HEK293 (cell line): ENCODE data around the gene CMPK1.
A peak's percentile ranks its signal among the peaks of the same experiment; 100 is the strongest.

Experiments
- CTCF ChIA-PET: fragments of 350-600 bp; formaldehyde crosslinking; extraction: SDS; loops from one replicate; lab custom pipeline; 2021; ENCODE audit warnings: antibody characterized with exemption; lab: Yijun Ruan, JAX
- POLR2A ChIA-PET: fragments of 300-600 bp; formaldehyde crosslinking; extraction: SDS; loops from one replicate; lab custom pipeline; 2020; ENCODE audit warnings: antibody characterized with exemption, inconsistent platforms; lab: Yijun Ruan, JAX
- H3K27ac ChIP-seq: fragments of 200-500 bp; sonication (Bioruptor generic); 2 replicates; pipeline ENCODE4 v1.5.1; 2014; ENCODE audit warnings: low read depth, low read length, control low read depth, inconsistent platforms; ENCODE audit errors: extremely low read depth
- H3K36me3 ChIP-seq, 2 experiments: fragments of 200-500 bp in 1 of 2; sonication (Bioruptor generic) in 1 of 2; 1 replicate in 1 of 2; 2 replicates in 1 of 2; pipeline ENCODE4 v1.5.1; 2014 to 2017; ENCODE audit warnings: inconsistent platforms in 2 of 2, low read length in 2 of 2; ENCODE audit not compliant: control insufficient read depth in 2 of 2, insufficient read depth in 1 of 2
- H3K4me1 ChIP-seq: fragments of 200-500 bp; sonication (Bioruptor generic); 2 replicates; pipeline ENCODE4 v1.5.1; 2014; ENCODE audit warnings: mild to moderate bottlenecking, low read length, inconsistent platforms; ENCODE audit not compliant: control insufficient read depth, insufficient read depth
- H3K4me3 ChIP-seq: 2 replicates; pipeline ENCODE4 v1.5.1; 2011; ENCODE audit warnings: low read depth, mild to moderate bottlenecking, control low read depth, low read length, moderate library complexity
- H3K9me3 ChIP-seq: fragments of 200-500 bp; sonication (Bioruptor generic); 2 replicates; pipeline ENCODE4 v1.5.1; 2014; ENCODE audit warnings: low read depth, low read length, inconsistent platforms; ENCODE audit not compliant: control insufficient read depth, insufficient read depth
- BCL6B ChIP-seq: fragments of 450-650 bp; formaldehyde crosslinking; IDR thresholded peaks from 2 replicates; pipeline ENCODE4 v1.5.1; 2017; ENCODE audit warnings: missing biosample characterization, missing genetic modification characterization
- GFI1B ChIP-seq: fragments of 450-650 bp; formaldehyde crosslinking; IDR thresholded peaks from 2 replicates; pipeline ENCODE4 v1.5.1; 2016; ENCODE audit warnings: missing biosample characterization, missing genetic modification characterization
- KLF1 ChIP-seq: fragments of 450-650 bp; formaldehyde crosslinking; IDR thresholded peaks from 2 replicates; pipeline ENCODE4 v1.5.1; 2016; ENCODE audit warnings: missing biosample characterization, missing genetic modification characterization
- PATZ1 ChIP-seq: fragments of 450-650 bp; formaldehyde crosslinking; IDR thresholded peaks from 2 replicates; pipeline ENCODE4 v1.5.1; 2016; ENCODE audit warnings: missing biosample characterization, missing genetic modification characterization
- PRDM1 ChIP-seq: fragments of 450-650 bp; formaldehyde crosslinking; IDR thresholded peaks from 2 replicates; pipeline ENCODE4; 2016; ENCODE audit warnings: missing biosample characterization, missing genetic modification characterization
- PRDM10 ChIP-seq: fragments of 450-650 bp; formaldehyde crosslinking; IDR thresholded peaks from 2 replicates; pipeline ENCODE4 v1.5.1; 2016; ENCODE audit warnings: missing biosample characterization, missing genetic modification characterization
- SP7 ChIP-seq: fragments of 450-650 bp; formaldehyde crosslinking; IDR thresholded peaks from 2 replicates; pipeline ENCODE4 v1.5.1; 2016; ENCODE audit warnings: missing biosample characterization, missing genetic modification characterization
- TCF7L2 ChIP-seq: IDR thresholded peaks from 2 replicates; pipeline ENCODE4 v1.6.1; 2011; ENCODE audit warnings: low read depth, mild to moderate bottlenecking, inconsistent platforms, low read length, moderate library complexity, borderline replicate concordance
- ZBTB10 ChIP-seq: fragments of 450-650 bp; formaldehyde crosslinking; IDR thresholded peaks from 2 replicates; pipeline ENCODE4 v1.5.1; 2016; ENCODE audit warnings: missing biosample characterization, missing genetic modification characterization
- ZBTB17 ChIP-seq: fragments of 450-650 bp; formaldehyde crosslinking; IDR thresholded peaks from 2 replicates; pipeline ENCODE4 v1.5.1; 2016; ENCODE audit warnings: missing biosample characterization, missing genetic modification characterization
- ZBTB44 ChIP-seq: fragments of 450-650 bp; IDR thresholded peaks from 2 replicates; pipeline ENCODE4 v1.5.1; 2018; ENCODE audit warnings: missing biosample characterization, mild to moderate bottlenecking, missing genetic modification characterization
- ZNF2 ChIP-seq: fragments of 450-650 bp; formaldehyde crosslinking; IDR thresholded peaks from 2 replicates; pipeline ENCODE4 v1.5.1; 2016; ENCODE audit warnings: missing biosample characterization, missing genetic modification characterization
- ZNF211 ChIP-seq: fragments of 450-650 bp; formaldehyde crosslinking; IDR thresholded peaks from 2 replicates; pipeline ENCODE4 v1.5.1; 2016; ENCODE audit warnings: low read depth, missing biosample characterization, missing genetic modification characterization
- ZNF248 ChIP-seq: fragments of 450-650 bp; formaldehyde crosslinking; IDR thresholded peaks from 2 replicates; pipeline ENCODE4 v1.5.1; 2017; ENCODE audit warnings: missing biosample characterization, missing genetic modification characterization
- ZNF558 ChIP-seq: fragments of 450-650 bp; formaldehyde crosslinking; IDR thresholded peaks from 2 replicates; pipeline ENCODE4 v1.5.1; 2016; ENCODE audit warnings: missing biosample characterization, missing genetic modification characterization
- ZNF660 ChIP-seq: fragments of 450-650 bp; IDR thresholded peaks from 2 replicates; pipeline ENCODE4 v1.5.1; 2018; ENCODE audit warnings: missing biosample characterization, mild to moderate bottlenecking, missing genetic modification characterization
- ZSCAN23 ChIP-seq: fragments of 450-650 bp; formaldehyde crosslinking; IDR thresholded peaks from 2 replicates; pipeline ENCODE4 v1.5.1; 2016; ENCODE audit warnings: missing biosample characterization, missing genetic modification characterization
- ZXDB ChIP-seq: fragments of 450-650 bp; formaldehyde crosslinking; IDR thresholded peaks from 2 replicates; pipeline ENCODE4 v1.5.1; 2016; ENCODE audit warnings: missing biosample characterization, missing genetic modification characterization

Gene CMPK1

GRCh38 chr1:47420547-47420946 lies 87.0 kb downstream of the CMPK1 start (continued):
- TF ChIP-seq PATZ1 (tag by site-specific recombination): no peak
- no peak for TF ChIP-seq ZXDB (tag by site-specific recombination)
- TF ChIP-seq ZNF558: no peak

GRCh38 chr1:47423872-47424271 lies 90.3 kb downstream of the CMPK1 start:
- Histone ChIP-seq H3K27ac (no peak overlapping the region), H3K4me1 (no peaks in the 10 kb centered on the region), H3K36me3 (no peaks in the 10 kb centered on the region), H3K4me3 (no peak overlapping the region), H3K9me3 (no peaks in the 10 kb centered on the region)
- TF ChIP-seq ZNF248 (tag by site-specific recombination) (no peak), KLF1 (tag by site-specific recombination) (no peak), TCF7L2 (no peak), BCL6B (peak; percentile 33; the same call in 1 of the 2 replicates)
- ChIA-PET POLR2A (no interaction called here), CTCF (interaction anchor here (0.7 to 13.6 kb wide), 15 partner anchors 8 to 303 kb away, joined by 3 to 151 read pairs (median 8); partner anchors contain the start of gene FOXD2)

- H3K4me1 ChIP-seq: no peaks in the 10 kb centered on the region
- POLR2A ChIA-PET: no interaction called here
- H3K4me3 ChIP-seq: no peak overlapping the region
- no peaks in the 10 kb centered on the region for H3K36me3 ChIP-seq
- H3K27ac ChIP-seq: no peak overlapping the region
- H3K9me3 ChIP-seq: no peaks in the 10 kb centered on the region
- CTCF ChIA-PET: interaction anchor here (0.6 to 13.6 kb wide), 22 partner anchors 8 to 601 kb away, joined by 3 to 151 read pairs (median 4); partner anchors contain the start of gene FOXD2
- TF ChIP-seq ZNF660 (tag by site-specific recombination): 0 out of 2 replicates have a peak, but pooled peaks have one; percentile 82
- TF ChIP-seq ZNF211 (tag by site-specific recombination): no peak
- 0 out of 2 replicates have a peak, but pooled peaks have one; percentile 31 for TF ChIP-seq ZSCAN23 (tag by site-specific recombination)
- TF ChIP-seq ZBTB44 (tag by site-specific recombination): 0 out of 2 replicates have a peak, but pooled peaks have one; percentile 9
- TF ChIP-seq ZBTB17 (tag by site-specific recombination): peak; percentile 88
- peak; percentile 39; the same call in 1 of the 2 replicates for TF ChIP-seq PATZ1 (tag by site-specific recombination)
- TF ChIP-seq PRDM1 (tag by site-specific recombination): peak; percentile 98
- TF ChIP-seq PRDM10 (tag by site-specific recombination): peak; percentile 70; the same call in 1 of the 2 replicates
- TF ChIP-seq SP7 (tag by site-specific recombination): peak; percentile 46; the same call in 1 of the 2 replicates
- no peak for TF ChIP-seq ZBTB10
- TF ChIP-seq ZNF2 (tag by site-specific recombination): peak; percentile 96
- TF ChIP-seq GFI1B (tag by site-specific recombination): 0 out of 2 replicates have a peak, but pooled peaks have one; percentile 53
Measured at GRCh38 chr1:47424336-47424982, 90.9 kb downstream of the CMPK1 start.
